Mesothelial cell of epicardium (in vitro differentiated cells): Measurements from ENCODE around the gene IL1RAPL1. TPM values are rescaled to one million over a fixed set of nuclear protein-coding genes. Genes with fewer than 3 reads are reported as not detected.

Experiments
- DNase-seq, 2 experiments: peaks; one replicate each; pipeline ENCODE4 v3.0.0; 2021; ENCODE audit warnings: low spot score in 2 of 2; ENCODE audit not compliant: unreplicated experiment in 2 of 2
- H3K27ac Mint-ChIP-seq: 2 replicates; pipeline ENCODE4 v1.8.0; 2021; ENCODE audit warnings: mixed read lengths
- H3K27me3 Mint-ChIP-seq: 2 replicates; pipeline ENCODE4 v1.8.0; 2021; ENCODE audit warnings: low read depth, mixed read lengths
- H3K36me3 Mint-ChIP-seq: 2 replicates; pipeline ENCODE4 v1.8.0; 2021; ENCODE audit warnings: mixed read lengths
- H3K4me1 Mint-ChIP-seq: 2 replicates; pipeline ENCODE4 v1.8.0; 2021; ENCODE audit warnings: mixed read lengths
- H3K4me3 Mint-ChIP-seq: 2 replicates; pipeline ENCODE4 v1.8.0; 2021; ENCODE audit warnings: mild to moderate bottlenecking, moderate library complexity, mixed read lengths
- H3K9me3 Mint-ChIP-seq: 2 replicates; pipeline ENCODE4 v1.8.0; 2021; ENCODE audit warnings: mixed read lengths
- total RNA-seq: library from RNA; stranded (reverse); gene quantifications from 3 replicates; pipeline ENCODE4 v1.2.1, GENCODE V29; 2021
- TF ChIP-seq, protein P1 (sequence below): fragments of 200-600 bp; sonication (generic); IDR thresholded peaks from one replicate; pipeline ENCODE4 v1.5.0; 2021; ENCODE audit warnings: antibody characterized with exemption; ENCODE audit not compliant: unreplicated experiment

IL1RAPL1 gene
- total RNA-seq, 1 donor from 2014 or later, result 17.0 TPM

DNA sequence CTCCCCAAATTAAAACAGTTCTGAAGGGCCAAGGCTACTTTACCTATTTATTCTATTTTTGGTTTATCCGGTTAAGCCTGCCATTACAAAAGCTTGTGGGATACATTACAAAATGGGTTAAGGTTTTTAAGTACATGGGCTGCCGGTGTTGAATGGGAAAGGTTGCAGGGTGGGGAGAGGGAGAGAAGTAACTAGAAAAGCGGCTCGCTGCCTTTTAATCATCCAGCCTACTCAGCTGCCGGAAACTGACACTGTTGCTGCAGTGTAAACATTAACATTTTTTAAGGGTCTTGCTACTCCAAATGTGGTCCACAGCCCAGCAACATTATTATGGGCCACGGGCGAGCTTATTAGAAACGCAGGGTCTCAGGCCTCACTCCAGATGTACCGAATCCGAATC is 1.5 kb upstream of the IL1RAPL1 start:
- Mint-ChIP-seq H3K27me3 (no peaks in the 10 kb centered on the region), H3K36me3 (no peaks in the 10 kb centered on the region), H3K4me1 (peaks cover 9% of the 10 kb centered on the region), H3K9me3 (no peaks in the 10 kb centered on the region), H3K4me3 (no peak overlapping the region), H3K27ac (peak overlapping the region; percentile 11)
- DNase-seq, result no peak
- TF ChIP-seq, protein P1, sequence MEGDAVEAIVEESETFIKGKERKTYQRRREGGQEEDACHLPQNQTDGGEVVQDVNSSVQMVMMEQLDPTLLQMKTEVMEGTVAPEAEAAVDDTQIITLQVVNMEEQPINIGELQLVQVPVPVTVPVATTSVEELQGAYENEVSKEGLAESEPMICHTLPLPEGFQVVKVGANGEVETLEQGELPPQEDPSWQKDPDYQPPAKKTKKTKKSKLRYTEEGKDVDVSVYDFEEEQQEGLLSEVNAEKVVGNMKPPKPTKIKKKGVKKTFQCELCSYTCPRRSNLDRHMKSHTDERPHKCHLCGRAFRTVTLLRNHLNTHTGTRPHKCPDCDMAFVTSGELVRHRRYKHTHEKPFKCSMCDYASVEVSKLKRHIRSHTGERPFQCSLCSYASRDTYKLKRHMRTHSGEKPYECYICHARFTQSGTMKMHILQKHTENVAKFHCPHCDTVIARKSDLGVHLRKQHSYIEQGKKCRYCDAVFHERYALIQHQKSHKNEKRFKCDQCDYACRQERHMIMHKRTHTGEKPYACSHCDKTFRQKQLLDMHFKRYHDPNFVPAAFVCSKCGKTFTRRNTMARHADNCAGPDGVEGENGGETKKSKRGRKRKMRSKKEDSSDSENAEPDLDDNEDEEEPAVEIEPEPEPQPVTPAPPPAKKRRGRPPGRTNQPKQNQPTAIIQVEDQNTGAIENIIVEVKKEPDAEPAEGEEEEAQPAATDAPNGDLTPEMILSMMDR, result no peak

DNA sequence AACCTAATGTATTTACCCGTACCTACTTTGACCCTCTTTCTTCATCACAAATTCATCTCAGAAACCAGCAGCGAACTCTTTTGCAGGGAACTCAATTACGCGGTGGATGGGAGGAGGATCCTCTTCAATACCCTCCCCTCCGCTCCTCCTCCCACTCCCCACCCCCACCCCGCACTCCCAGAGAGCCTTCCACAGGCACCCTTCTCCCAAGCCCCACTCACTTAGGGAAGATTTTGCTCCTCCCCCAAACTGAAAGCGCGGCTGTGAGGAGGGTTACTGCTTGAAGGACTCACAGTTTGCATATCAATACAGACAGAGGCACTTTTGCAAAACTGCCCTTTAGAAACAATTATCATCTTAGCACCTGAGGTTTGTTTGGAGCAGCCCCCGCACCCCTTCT is 960 bp upstream of the IL1RAPL1 start:
- Mint-ChIP-seq H3K27ac (peak overlapping the region; percentile 11), H3K27me3 (no peaks in the 10 kb centered on the region), H3K9me3 (no peaks in the 10 kb centered on the region), H3K36me3 (no peaks in the 10 kb centered on the region), H3K4me1 (peaks cover 12% of the 10 kb centered on the region), H3K4me3 (no peak overlapping the region)
- TF ChIP-seq, protein P1, result no peak
- peak in 1 of 2 experiments; percentile 45 for DNase-seq

GRCh38 chrX:28589046-28589445 is 1.8 kb downstream of the IL1RAPL1 start:
- Mint-ChIP-seq H3K4me1 (peaks cover 26% of the 10 kb centered on the region), H3K27ac (no peak overlapping the region), H3K27me3 (no peaks in the 10 kb centered on the region), H3K4me3 (no peak overlapping the region), H3K36me3 (no peaks in the 10 kb centered on the region), H3K9me3 (no peaks in the 10 kb centered on the region)
- no peak for DNase-seq
- TF ChIP-seq, protein P1, result no peak

DNA sequence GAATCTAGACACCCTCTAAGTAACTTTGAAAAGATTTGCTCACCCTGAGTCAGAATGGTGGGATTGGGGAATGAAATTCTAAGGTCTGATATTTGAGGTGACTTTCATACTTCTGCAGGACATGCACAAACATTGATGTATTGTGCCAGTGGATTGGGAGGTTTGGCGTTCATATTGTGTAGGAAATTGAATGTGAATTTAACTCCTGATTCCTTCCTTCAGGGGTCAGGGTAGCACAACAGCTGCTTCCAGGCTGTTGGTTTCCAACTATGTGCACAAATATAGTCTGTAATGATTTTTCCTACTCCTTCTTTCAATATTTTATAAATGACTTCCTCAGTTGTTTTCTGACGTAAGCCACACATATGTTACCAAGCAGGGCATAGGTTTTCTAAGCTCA is 3.1 kb downstream of the IL1RAPL1 start:
- Mint-ChIP-seq H3K27ac (peak overlapping the region; percentile 61), H3K9me3 (no peaks in the 10 kb centered on the region), H3K4me3 (no peak overlapping the region), H3K27me3 (no peaks in the 10 kb centered on the region), H3K36me3 (no peaks in the 10 kb centered on the region), H3K4me1 (peaks cover 25% of the 10 kb centered on the region)
- TF ChIP-seq, protein P1, result no peak
- no peak for DNase-seq

DNA sequence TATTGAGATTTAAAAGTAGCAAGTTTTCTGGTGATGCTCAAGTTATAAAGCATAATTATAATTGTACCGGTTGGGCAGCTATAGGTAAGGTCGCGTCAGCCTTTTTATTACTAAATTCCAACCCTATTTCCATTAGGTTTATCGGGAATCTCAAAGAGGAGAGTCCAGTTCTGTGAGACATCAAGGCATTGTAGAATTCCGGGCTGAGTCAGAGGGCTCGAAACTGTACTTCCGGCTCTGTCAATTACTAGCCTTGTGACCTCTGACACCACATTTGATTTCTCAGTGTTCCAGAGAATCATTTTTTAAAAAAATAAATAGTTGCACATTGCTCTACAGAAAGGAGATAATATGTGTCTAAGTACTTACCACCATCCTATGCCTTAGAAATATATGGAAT is 4.3 kb downstream of the IL1RAPL1 start:
- H3K4me1 Mint-ChIP-seq, result peaks cover 18% of the 10 kb centered on the region
- H3K27me3 Mint-ChIP-seq, result no peaks in the 10 kb centered on the region
- no peak for DNase-seq
- no peak overlapping the region for H3K4me3 Mint-ChIP-seq
- no peak overlapping the region for H3K27ac Mint-ChIP-seq
- TF ChIP-seq, protein P1, result no peak
- no peaks in the 10 kb centered on the region for H3K9me3 Mint-ChIP-seq
- H3K36me3 Mint-ChIP-seq, result no peaks in the 10 kb centered on the region

GRCh38 chrX:28595346-28595745 is 8.1 kb downstream of the IL1RAPL1 start:
- peaks cover 20% of the 10 kb centered on the region for H3K4me1 Mint-ChIP-seq
- H3K9me3 Mint-ChIP-seq, result no peaks in the 10 kb centered on the region
- no peak overlapping the region for H3K4me3 Mint-ChIP-seq

More at GRCh38 chrX:28595346-28595745, 8.1 kb downstream of the IL1RAPL1 start:
- TF ChIP-seq, protein P1, result no peak
- DNase-seq, result no peak
- no peak overlapping the region for H3K27ac Mint-ChIP-seq
- no peaks in the 10 kb centered on the region for H3K36me3 Mint-ChIP-seq
- no peaks in the 10 kb centered on the region for H3K27me3 Mint-ChIP-seq
